H1 (cell line): ENCODE measurements around the gene RFX5. TPM values are rescaled to one million over a fixed set of nuclear protein-coding genes. Genes with fewer than 3 reads are reported as not detected.

Experiments used
- ATF3 ChIP-seq: IDR thresholded peaks from 2 replicates; pipeline ENCODE4 v1.6.1; 2011; ENCODE audit warnings: low read depth, mild to moderate bottlenecking, low read length; ENCODE audit not compliant: insufficient read depth
- polyA plus RNA-seq, 7 experiments: library from polyadenylated mRNA; depleted of rRNA in 3 of 7; stranded (reverse) in 5 of 7; unstranded in 2 of 7; fragments of >200 nt in 5 of 7; fragments of 200-250 nt in 2 of 7; gene quantifications; 1 replicate in 5 of 7; 2 replicates in 1 of 7; 4 replicates in 1 of 7; pipeline versions ENCODE4 v1.2.1 to v1.2.3, GENCODE V29; 2011 to 2013; ENCODE audit warnings: missing spikeins in 2 of 7, mixed read lengths in 2 of 7
- total RNA-seq: library from RNA; stranded (reverse); fragmentation: NEBNext Ultra II Directional; extraction: Animal tissue kit (Norgen Biotek cat#: 25700); gene quantifications from 2 replicates; pipeline ENCODE4 v1.2.1, GENCODE V29; 2021

The RFX5 gene
- total and polyA plus RNA-seq, 2 of the 8 experiments (the other 6 are each of a cell fraction or from before 2014, with no cell fraction given) = 27.8 to 59.7 TPM

DNA sequence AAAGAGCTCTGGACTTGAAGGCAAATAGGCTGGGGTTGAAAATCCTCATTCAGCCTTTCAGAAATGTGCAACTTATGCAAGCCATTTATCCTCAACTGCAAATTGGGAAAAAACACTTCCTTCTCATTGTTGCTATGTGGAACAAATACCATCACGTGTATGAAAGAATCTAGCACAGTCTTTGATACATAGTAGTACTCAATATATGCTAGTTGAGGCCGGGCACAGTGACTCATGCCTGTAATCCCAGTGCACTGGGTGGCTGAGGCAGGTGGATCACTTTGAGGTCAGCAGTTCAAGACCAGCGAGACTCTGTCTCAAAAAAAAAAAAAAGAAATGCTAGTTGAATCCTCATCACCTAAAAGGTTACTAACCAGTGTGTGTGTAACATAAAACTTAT is 28.1 kb downstream of the RFX5 start (continued):
- TF ChIP-seq ATF3 = no peak
